HEK293 (cell line): ENCODE results near the gene IL18R1.

Source experiments
- MYNN ChIP-seq: fragments of 450-650 bp; formaldehyde crosslinking; IDR thresholded peaks from 2 replicates; pipeline ENCODE4 v1.5.1; 2016; ENCODE audit warnings: missing biosample characterization, missing genetic modification characterization, borderline replicate concordance
- TRIM28 ChIP-seq: IDR thresholded peaks from 2 replicates; pipeline ENCODE4 v1.6.1; 2011; ENCODE audit warnings: low read length, control low read depth, borderline replicate concordance
- ZBTB21 ChIP-seq: fragments of 450-650 bp; formaldehyde crosslinking; IDR thresholded peaks from 2 replicates; pipeline ENCODE4 v1.5.1; 2017; ENCODE audit warnings: missing biosample characterization, missing genetic modification characterization
- ZFP3 ChIP-seq: fragments of 450-650 bp; formaldehyde crosslinking; IDR thresholded peaks from 2 replicates; pipeline ENCODE4 v1.5.1; 2016; ENCODE audit warnings: low read depth, missing biosample characterization, missing genetic modification characterization
- ZNF174 ChIP-seq: fragments of 450-650 bp; formaldehyde crosslinking; IDR thresholded peaks from 2 replicates; pipeline ENCODE4 v1.5.0; 2017; ENCODE audit warnings: missing biosample characterization, mild to moderate bottlenecking, missing genetic modification characterization
- ZNF350 ChIP-seq: fragments of 450-650 bp; formaldehyde crosslinking; IDR thresholded peaks from 2 replicates; pipeline ENCODE4 v1.5.0; 2017; ENCODE audit warnings: missing biosample characterization, mild to moderate bottlenecking, missing genetic modification characterization
- ZNF354C ChIP-seq: fragments of 450-650 bp; formaldehyde crosslinking; IDR thresholded peaks from 2 replicates; pipeline ENCODE4 v1.5.1; 2016; ENCODE audit warnings: missing biosample characterization, missing genetic modification characterization, low read depth, borderline replicate concordance
- ZNF416 ChIP-seq: fragments of 450-650 bp; formaldehyde crosslinking; IDR thresholded peaks from 2 replicates; pipeline ENCODE4 v1.5.1; 2016; ENCODE audit warnings: missing biosample characterization, missing genetic modification characterization
- ZNF423 ChIP-seq: fragments of 450-650 bp; formaldehyde crosslinking; IDR thresholded peaks from 2 replicates; pipeline ENCODE4 v1.5.1; 2016; ENCODE audit warnings: missing biosample characterization, missing genetic modification characterization
- TF ChIP-seq, protein P1 (sequence below): fragments of 450-650 bp; formaldehyde crosslinking; IDR thresholded peaks from 2 replicates; pipeline ENCODE4 v1.5.1; 2016; ENCODE audit warnings: missing biosample characterization, missing genetic modification characterization
- TF ChIP-seq, protein P2 (sequence below): fragments of 450-650 bp; formaldehyde crosslinking; IDR thresholded peaks from 2 replicates; pipeline ENCODE4 v1.5.1; 2016; ENCODE audit warnings: missing biosample characterization, missing genetic modification characterization

DNA sequence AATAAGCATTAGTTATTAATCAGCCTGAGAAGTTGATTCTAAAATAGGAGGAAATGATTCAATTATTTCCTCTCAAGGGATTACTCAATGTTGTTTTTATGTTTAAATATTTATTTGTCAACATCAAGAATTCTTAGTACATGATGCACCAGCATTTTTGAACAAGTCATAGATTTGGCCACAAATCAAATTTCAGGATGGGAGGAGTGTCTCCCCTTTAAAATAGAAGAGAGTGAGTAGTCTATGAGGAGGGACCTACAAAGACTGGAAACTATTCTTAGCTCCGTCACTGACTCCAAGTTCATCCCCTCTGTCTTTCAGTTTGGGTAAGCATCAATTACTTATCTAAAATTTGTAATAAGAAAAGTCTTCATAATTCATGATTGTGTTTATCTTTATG lies 18.6 kb upstream of the IL18R1 start:
- TF ChIP-seq ZBTB21 (tag by site-specific recombination) (no peak), TRIM28 (no peak), ZNF354C (tag by site-specific recombination) (no peak), ZNF416 (tag by site-specific recombination) (no peak), ZFP3 (tag by site-specific recombination) (no peak), MYNN (no peak), ZNF174 (tag by site-specific recombination) (no peak), ZNF423 (tag by site-specific recombination) (no peak), ZNF350 (no peak)
- TF ChIP-seq, protein P1, sequence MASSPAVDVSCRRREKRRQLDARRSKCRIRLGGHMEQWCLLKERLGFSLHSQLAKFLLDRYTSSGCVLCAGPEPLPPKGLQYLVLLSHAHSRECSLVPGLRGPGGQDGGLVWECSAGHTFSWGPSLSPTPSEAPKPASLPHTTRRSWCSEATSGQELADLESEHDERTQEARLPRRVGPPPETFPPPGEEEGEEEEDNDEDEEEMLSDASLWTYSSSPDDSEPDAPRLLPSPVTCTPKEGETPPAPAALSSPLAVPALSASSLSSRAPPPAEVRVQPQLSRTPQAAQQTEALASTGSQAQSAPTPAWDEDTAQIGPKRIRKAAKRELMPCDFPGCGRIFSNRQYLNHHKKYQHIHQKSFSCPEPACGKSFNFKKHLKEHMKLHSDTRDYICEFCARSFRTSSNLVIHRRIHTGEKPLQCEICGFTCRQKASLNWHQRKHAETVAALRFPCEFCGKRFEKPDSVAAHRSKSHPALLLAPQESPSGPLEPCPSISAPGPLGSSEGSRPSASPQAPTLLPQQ (tag by site-specific recombination), result no peak
- TF ChIP-seq, protein P2, sequence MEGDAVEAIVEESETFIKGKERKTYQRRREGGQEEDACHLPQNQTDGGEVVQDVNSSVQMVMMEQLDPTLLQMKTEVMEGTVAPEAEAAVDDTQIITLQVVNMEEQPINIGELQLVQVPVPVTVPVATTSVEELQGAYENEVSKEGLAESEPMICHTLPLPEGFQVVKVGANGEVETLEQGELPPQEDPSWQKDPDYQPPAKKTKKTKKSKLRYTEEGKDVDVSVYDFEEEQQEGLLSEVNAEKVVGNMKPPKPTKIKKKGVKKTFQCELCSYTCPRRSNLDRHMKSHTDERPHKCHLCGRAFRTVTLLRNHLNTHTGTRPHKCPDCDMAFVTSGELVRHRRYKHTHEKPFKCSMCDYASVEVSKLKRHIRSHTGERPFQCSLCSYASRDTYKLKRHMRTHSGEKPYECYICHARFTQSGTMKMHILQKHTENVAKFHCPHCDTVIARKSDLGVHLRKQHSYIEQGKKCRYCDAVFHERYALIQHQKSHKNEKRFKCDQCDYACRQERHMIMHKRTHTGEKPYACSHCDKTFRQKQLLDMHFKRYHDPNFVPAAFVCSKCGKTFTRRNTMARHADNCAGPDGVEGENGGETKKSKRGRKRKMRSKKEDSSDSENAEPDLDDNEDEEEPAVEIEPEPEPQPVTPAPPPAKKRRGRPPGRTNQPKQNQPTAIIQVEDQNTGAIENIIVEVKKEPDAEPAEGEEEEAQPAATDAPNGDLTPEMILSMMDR, result no peak
